22Rv1 (cell line): Measurements from ENCODE around the gene NCOA1.

Experiments
- ZFX ChIP-seq: fragments of 450-650 bp; IDR thresholded peaks from 2 replicates; pipeline ENCODE4 v1.6.1; 2017; ENCODE audit warnings: antibody characterized with exemption, borderline replicate concordance
- TF ChIP-seq, protein P1 (sequence below): fragments of 450-650 bp; IDR thresholded peaks from 2 replicates; pipeline ENCODE4 v1.5.1; 2017; ENCODE audit warnings: mild to moderate bottlenecking

DNA sequence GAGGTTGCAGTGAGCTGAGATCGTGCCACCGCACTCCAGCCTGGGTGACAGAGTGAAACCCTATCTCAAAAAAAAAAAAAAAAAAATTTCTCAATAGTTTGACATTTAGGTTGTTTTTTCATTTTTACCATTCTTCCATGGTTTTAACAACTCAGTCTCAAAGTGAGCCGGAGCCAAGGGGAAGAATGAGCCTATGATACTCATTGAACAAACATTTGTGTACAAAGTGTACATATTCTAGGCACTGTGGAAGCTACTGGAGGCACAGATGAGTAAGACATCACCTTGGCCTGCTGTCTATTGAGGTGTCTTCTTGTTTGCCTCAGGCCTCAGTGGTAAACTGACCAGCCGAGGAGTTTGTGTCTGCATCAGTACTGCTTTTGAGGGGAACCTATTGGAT, 324.1 kb downstream of the NCOA1 start:
- TF ChIP-seq, protein P1, sequence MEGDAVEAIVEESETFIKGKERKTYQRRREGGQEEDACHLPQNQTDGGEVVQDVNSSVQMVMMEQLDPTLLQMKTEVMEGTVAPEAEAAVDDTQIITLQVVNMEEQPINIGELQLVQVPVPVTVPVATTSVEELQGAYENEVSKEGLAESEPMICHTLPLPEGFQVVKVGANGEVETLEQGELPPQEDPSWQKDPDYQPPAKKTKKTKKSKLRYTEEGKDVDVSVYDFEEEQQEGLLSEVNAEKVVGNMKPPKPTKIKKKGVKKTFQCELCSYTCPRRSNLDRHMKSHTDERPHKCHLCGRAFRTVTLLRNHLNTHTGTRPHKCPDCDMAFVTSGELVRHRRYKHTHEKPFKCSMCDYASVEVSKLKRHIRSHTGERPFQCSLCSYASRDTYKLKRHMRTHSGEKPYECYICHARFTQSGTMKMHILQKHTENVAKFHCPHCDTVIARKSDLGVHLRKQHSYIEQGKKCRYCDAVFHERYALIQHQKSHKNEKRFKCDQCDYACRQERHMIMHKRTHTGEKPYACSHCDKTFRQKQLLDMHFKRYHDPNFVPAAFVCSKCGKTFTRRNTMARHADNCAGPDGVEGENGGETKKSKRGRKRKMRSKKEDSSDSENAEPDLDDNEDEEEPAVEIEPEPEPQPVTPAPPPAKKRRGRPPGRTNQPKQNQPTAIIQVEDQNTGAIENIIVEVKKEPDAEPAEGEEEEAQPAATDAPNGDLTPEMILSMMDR: no peak
- no peak for TF ChIP-seq ZFX
